ENCODE data around the gene RANGAP1. TPM values are rescaled to one million over a fixed set of nuclear protein-coding genes. Genes with fewer than 3 reads are reported as not detected.

Gene RANGAP1
- total and polyA plus RNA-seq, 2 of the 13 experiments (the other 11 are each of a cell fraction or from before 2014, with no cell fraction given), result 51.8 to 83.9 TPM

- TF ChIP-seq E2F1 (CRISPR knock-in tag; IDR thresholded peaks at IDR 0.05) (peak; percentile 99), ZC3H4 (CRISPR knock-in tag; IDR thresholded peaks at IDR 0.05; ENCODE audit: borderline replicate concordance) (no peak), ZNF552 (CRISPR knock-in tag; IDR thresholded peaks at IDR 0.05; ENCODE audit: borderline replicate concordance) (no peak), SALL2 (CRISPR knock-in tag; IDR thresholded peaks at IDR 0.05) (peak; percentile 47; the same call in 1 of the 2 replicates), ZNF850 (CRISPR knock-in tag; conservative IDR thresholded peaks at IDR 0.05) (no peak), ZNF878 (CRISPR knock-in tag; IDR thresholded peaks at IDR 0.05) (peak; percentile 74; the same call in 1 of the 2 replicates), TAF15 (IDR thresholded peaks at IDR 0.05; ENCODE audit: low read depth, low read length, poor library complexity, severe bottlenecking) (no peak), ZNF883 (CRISPR knock-in tag; IDR thresholded peaks at IDR 0.05; ENCODE audit: not compliant biosample characterization) (peak; percentile 20), ATM (IDR thresholded peaks at IDR 0.05; ENCODE audit: borderline replicate concordance) (no peak), PRMT3 (CRISPR knock-in tag; IDR thresholded peaks at IDR 0.05; ENCODE audit: borderline replicate concordance, low read depth) (no peak), ZBTB3 (CRISPR knock-in tag; IDR thresholded peaks at IDR 0.05; ENCODE audit: borderline replicate concordance, low read depth) (peak; percentile 63; the same call in 1 of the 2 replicates), SP5 (CRISPR knock-in tag; IDR thresholded peaks at IDR 0.05; ENCODE audit: borderline replicate concordance, low read depth) (peak; percentile 96), ZNF749 (CRISPR knock-in tag; IDR thresholded peaks at IDR 0.05; ENCODE audit: borderline replicate concordance) (no peak), CEBPZ (IDR thresholded peaks at IDR 0.05; ENCODE audit: low read length) (no peak), ZNF326 (CRISPR knock-in tag; IDR thresholded peaks at IDR 0.05; ENCODE audit: borderline replicate concordance) (no peak), ZNF296 (CRISPR knock-in tag; conservative IDR thresholded peaks at IDR 0.05) (no peak), ZNF598 (CRISPR knock-in tag; IDR thresholded peaks at IDR 0.05; ENCODE audit: borderline replicate concordance) (peak; percentile 32; the same call in 1 of the 2 replicates), SMARCC2 (IDR thresholded peaks at IDR 0.05) (no peak), NPAS2 (CRISPR knock-in tag; IDR thresholded peaks at IDR 0.05; ENCODE audit: borderline replicate concordance) (no peak), NFIC (IDR thresholded peaks at IDR 0.05; ENCODE audit: low read length) (no peak), ZNF335 (CRISPR knock-in tag; IDR thresholded peaks at IDR 0.05) (peak; percentile 80), ZFP36L1 (CRISPR knock-in tag; IDR thresholded peaks at IDR 0.05) (no peak), ZNF713 (CRISPR knock-in tag; IDR thresholded peaks at IDR 0.05) (no peak), SATB2 (CRISPR knock-in tag; IDR thresholded peaks at IDR 0.05) (no peak), ELF3 (CRISPR knock-in tag; IDR thresholded peaks at IDR 0.05) (peak; percentile 82)
- TF ChIP-seq, protein P1, sequence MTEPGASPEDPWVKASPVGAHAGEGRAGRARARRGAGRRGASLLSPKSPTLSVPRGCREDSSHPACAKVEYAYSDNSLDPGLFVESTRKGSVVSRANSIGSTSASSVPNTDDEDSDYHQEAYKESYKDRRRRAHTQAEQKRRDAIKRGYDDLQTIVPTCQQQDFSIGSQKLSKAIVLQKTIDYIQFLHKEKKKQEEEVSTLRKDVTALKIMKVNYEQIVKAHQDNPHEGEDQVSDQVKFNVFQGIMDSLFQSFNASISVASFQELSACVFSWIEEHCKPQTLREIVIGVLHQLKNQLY (CRISPR knock-in tag; IDR thresholded peaks at IDR 0.05), result no peak
Measured at GRCh38 chr22:41204992-41205900, 80.7 kb downstream of the RANGAP1 start, which contains the start of gene L3MBTL2 (continued).
